ENCODE measurements around the gene PRR19.
"Not testable (repeated sequence)": the region's sequence is repeated elsewhere in the genome, so short reads cannot be mapped to it uniquely, and the experiment has no call there.

The PRR19 gene

GRCh38 chr19:42266105-42266504 is 35.8 kb upstream of the PRR19 start:
- H3K9ac ChIP-seq (ENCODE audit: low read length in 2 of 2); H3K4me3 ChIP-seq (ENCODE audit: low read length in 2 of 2); H3K27ac ChIP-seq (ENCODE audit: low read length); H3K27me3 ChIP-seq (ENCODE audit: control insufficient read depth in 1 of 2, insufficient read depth in 2 of 2, low read length in 2 of 2); H3K9me3 ChIP-seq (ENCODE audit: control insufficient read depth in 2 of 2, low read length in 2 of 2); H3K36me3 ChIP-seq (ENCODE audit: control insufficient read depth in 2 of 2, insufficient read depth in 2 of 2, low read length in 2 of 2): not testable (repeated sequence)
- H3K4me1 ChIP-seq (ENCODE audit: control insufficient read depth, insufficient read depth, low read length), result peaks cover 21% of the 10 kb centered on the region

DNA sequence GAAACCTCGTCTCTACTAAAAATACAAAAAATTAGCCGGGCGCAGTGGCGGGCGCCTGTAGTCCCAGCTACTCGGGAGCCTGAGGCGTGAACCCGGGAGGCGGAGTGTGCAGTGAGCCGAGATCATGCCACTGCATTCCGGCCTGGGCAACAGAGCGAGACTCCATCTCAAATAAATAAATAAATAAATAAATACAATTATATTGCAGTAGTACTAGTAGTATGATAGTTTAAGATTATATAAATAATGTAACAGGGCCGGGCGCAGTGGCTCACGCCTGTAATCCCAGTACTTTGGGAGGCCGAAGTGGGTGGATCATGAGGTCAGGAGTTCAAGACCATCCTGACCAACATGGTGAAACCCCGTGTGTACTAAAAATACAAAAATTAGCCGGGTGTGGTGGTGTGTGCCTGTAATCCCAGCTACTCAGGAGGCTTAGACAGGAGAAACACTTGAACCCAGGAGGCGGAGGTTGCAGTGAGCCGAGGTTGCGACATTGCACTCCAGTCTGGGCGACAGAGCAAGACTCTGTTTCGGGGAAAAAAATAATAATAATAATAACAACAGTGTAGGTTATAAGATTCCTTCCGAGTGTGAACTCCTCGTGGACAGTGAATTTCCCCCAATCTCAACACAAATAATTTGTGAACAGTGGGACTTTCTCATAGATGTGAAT is 34.9 kb upstream of the PRR19 start:
- H3K27ac ChIP-seq (ENCODE audit: low read length); H3K4me3 ChIP-seq (ENCODE audit: low read length in 2 of 2); H3K36me3 ChIP-seq (ENCODE audit: control insufficient read depth in 2 of 2, insufficient read depth in 2 of 2, low read length in 2 of 2); H3K9me3 ChIP-seq (ENCODE audit: control insufficient read depth in 2 of 2, low read length in 2 of 2); H3K9ac ChIP-seq (ENCODE audit: low read length in 2 of 2); H3K27me3 ChIP-seq (ENCODE audit: control insufficient read depth in 1 of 2, insufficient read depth in 2 of 2, low read length in 2 of 2): not testable (repeated sequence)
- peaks cover 29% of the 10 kb centered on the region for H3K4me1 ChIP-seq (ENCODE audit: control insufficient read depth, insufficient read depth, low read length)

GRCh38 chr19:42267644-42268141 is 34.2 kb upstream of the PRR19 start:
- peak overlapping the region; percentile 79 to 91 for H3K9ac ChIP-seq (ENCODE audit: low read length in 2 of 2)
- no peaks in the 10 kb centered on the region for H3K36me3 ChIP-seq (ENCODE audit: control insufficient read depth in 2 of 2, insufficient read depth in 2 of 2, low read length in 2 of 2)
- H3K4me1 ChIP-seq (ENCODE audit: control insufficient read depth, insufficient read depth, low read length), result peaks cover 29% of the 10 kb centered on the region
- H3K4me3 ChIP-seq (ENCODE audit: low read length in 2 of 2), result peak overlapping the region; percentile 75 to 91
- no peaks in the 10 kb centered on the region for H3K9me3 ChIP-seq (ENCODE audit: control insufficient read depth in 2 of 2, low read length in 2 of 2)
- peak overlapping the region; percentile 98 for H3K27ac ChIP-seq (ENCODE audit: low read length)
- H3K27me3 ChIP-seq (ENCODE audit: control insufficient read depth in 1 of 2, insufficient read depth in 2 of 2, low read length in 2 of 2), result no peaks in the 10 kb centered on the region

- Histone ChIP-seq H3K36me3 (ENCODE audit: control insufficient read depth in 2 of 2, insufficient read depth in 2 of 2, low read length in 2 of 2) (peaks cover 0 to 1% of the 10 kb centered on the region in 2 donors), H3K9me3 (ENCODE audit: control insufficient read depth in 2 of 2, low read length in 2 of 2) (no peaks in the 10 kb centered on the region), H3K27ac (ENCODE audit: low read length) (peak overlapping the region; percentile 98), H3K4me3 (ENCODE audit: low read length in 2 of 2) (peak overlapping the region; percentile 75 to 91), H3K27me3 (ENCODE audit: control insufficient read depth in 1 of 2, insufficient read depth in 2 of 2, low read length in 2 of 2) (no peaks in the 10 kb centered on the region), H3K4me1 (ENCODE audit: control insufficient read depth, insufficient read depth, low read length) (peaks cover 29% of the 10 kb centered on the region), H3K9ac (ENCODE audit: low read length in 2 of 2) (peak overlapping the region; percentile 81 to 99)
Measured at GRCh38 chr19:42268142-42268703, 33.7 kb upstream of the PRR19 start.

DNA sequence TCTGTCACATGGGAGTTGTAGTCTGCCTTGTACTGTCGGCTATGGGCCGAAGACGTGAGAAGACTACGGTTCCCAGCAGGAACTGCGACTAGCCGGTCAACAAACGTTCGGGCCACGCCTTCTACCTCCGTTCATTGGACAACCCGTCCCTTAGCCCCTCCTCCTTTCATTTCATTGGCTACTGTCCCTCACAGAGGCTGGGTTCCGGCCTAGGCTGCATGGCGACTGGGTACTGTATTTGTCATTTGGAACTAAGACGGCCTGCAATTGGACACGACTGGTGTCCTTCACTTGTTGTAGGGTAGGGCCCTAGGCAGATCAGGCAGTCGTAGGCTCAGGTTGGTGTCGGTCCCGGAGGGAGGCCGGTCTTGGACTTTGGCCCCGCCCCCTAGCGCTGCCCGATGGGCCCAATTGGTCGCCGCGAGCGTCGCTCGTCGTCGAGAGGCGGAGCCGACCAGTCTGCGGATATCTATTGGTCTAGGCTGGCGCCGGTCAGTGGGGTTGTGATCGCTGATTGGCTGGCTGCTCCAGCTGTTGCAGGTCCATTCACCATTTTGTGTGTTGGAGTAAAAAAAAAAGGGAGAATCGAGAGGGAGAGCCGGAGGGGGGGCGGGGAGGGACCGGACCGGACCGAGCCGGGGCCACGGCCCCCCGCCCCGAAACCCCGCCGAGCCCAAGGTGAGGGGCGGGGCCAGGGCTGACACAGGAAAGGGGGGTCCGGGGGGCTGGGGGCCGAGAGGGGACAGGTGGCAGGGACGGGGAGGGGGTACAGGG is 33.0 kb upstream of the PRR19 start, which contains the start of gene CIC:
CIC (plus strand) TSS at position 549 of the 774 bp plus-strand sequence. CDS start 2,532 bp downstream, outside the sequence.
- Histone ChIP-seq H3K4me1 (ENCODE audit: control insufficient read depth, insufficient read depth, low read length) (peaks cover 29% of the 10 kb centered on the region), H3K9ac (ENCODE audit: low read length in 2 of 2) (peak within 1 kb of the TSS; percentile 96 to 99), H3K27me3 (ENCODE audit: control insufficient read depth in 1 of 2, insufficient read depth in 2 of 2, low read length in 2 of 2) (no peaks in the 10 kb centered on the region), H3K27ac (ENCODE audit: low read length) (peak within 1 kb of the TSS; percentile 98), H3K36me3 (ENCODE audit: control insufficient read depth in 2 of 2, insufficient read depth in 2 of 2, low read length in 2 of 2) (peaks cover 2 to 7% of the 10 kb centered on the region in 2 donors), H3K9me3 (ENCODE audit: control insufficient read depth in 2 of 2, low read length in 2 of 2) (no peaks in the 10 kb centered on the region), H3K4me3 (ENCODE audit: low read length in 2 of 2) (peak within 1 kb of the TSS; percentile 91)

DNA sequence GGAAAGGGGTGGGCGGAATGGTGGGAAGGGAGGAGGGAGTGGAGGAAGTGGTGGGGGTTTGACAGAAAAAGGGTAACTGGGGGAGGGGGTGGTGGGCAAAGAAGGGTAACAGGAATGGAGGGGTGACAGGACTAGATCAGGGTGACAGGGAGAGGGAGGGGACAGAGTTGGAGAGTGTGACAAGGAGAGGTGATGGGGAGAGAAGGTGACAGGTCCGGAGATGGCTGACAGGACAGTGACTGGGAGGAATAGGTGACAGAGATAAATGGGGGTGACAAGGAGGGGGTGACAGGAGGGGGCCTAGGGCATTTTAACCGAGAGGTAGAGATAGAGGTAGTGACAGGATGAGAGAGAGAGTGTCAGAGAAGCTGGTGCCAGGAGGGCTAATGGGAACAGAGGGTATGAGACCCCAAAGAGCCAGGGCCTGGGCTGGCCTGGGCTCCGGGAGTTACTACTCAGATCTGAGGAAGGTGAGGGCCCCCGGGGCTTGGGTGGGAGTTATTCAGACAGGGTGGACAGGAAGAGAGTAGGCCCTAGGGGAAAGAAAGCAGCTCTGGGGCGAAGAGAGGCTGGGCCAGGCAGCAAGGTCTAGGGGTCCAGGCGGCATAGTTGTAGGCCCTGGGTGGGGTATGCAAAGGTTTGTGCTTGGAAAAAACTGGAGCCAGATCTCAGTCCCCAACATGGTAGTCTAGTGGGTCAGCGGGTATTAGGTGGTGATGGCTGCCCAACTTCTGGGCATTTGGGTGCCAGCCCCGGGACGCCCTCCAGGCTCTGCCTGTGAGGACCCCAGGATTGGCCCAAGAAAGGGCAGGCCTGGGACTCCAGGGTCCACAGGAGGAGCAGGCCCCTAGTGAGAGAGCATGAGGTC is 32.2 kb upstream of the PRR19 start:
- Histone ChIP-seq H3K4me1 (ENCODE audit: control insufficient read depth, insufficient read depth, low read length) (peaks cover 34% of the 10 kb centered on the region), H3K27ac (ENCODE audit: low read length) (peak overlapping the region; percentile 98)

DNA sequence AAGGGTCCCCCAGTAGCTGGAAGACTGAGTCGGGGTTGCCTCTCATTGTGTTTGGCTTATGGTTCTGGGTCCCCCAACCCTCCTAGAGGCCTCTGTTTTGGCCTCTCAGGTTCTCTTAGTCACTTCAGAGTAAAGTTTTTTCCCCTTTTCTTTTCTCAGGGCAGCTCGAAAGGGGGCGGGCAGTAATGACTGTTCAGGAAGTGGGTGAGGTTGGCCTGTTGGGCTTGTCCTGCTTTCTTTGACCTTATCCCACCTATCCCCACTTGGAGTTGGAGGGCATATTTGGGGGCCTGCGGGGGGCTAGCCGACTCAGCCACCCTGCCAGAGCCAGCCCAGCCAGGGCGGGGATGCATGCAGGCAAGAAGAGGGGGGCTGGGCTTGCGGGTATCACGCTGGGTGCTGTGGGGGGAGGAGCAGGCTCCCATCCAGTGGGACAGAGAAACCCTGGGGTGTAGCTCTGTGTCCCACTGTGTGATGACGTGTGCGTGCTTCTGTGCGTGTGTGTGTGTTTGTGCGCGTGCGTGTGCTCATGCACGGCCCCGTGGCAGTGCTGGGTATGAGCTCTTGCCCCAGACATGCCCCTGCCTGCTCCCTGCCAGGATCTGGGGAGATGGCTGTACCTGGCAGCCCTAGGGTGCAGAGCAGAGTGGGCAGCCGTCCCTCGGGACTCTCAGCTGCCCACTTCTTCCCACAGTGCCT is 31.4 kb upstream of the PRR19 start:
- Histone ChIP-seq H3K4me3 (ENCODE audit: low read length in 2 of 2) (peak overlapping the region; percentile 87 to 91), H3K36me3 (ENCODE audit: control insufficient read depth in 2 of 2, insufficient read depth in 2 of 2, low read length in 2 of 2) (peaks cover 9 to 19% of the 10 kb centered on the region in 2 donors), H3K27ac (ENCODE audit: low read length) (peak overlapping the region; percentile 98), H3K4me1 (ENCODE audit: control insufficient read depth, insufficient read depth, low read length) (peaks cover 41% of the 10 kb centered on the region), H3K9me3 (ENCODE audit: control insufficient read depth in 2 of 2, low read length in 2 of 2) (no peaks in the 10 kb centered on the region), H3K27me3 (ENCODE audit: control insufficient read depth in 1 of 2, insufficient read depth in 2 of 2, low read length in 2 of 2) (no peaks in the 10 kb centered on the region), H3K9ac (ENCODE audit: low read length in 2 of 2) (peak overlapping the region; percentile 91 to 96)

More for the DNA sequence above, 32.2 kb upstream of the PRR19 start:
- Histone ChIP-seq H3K9ac (ENCODE audit: low read length in 2 of 2) (peak overlapping the region; percentile 91 to 96), H3K9me3 (ENCODE audit: control insufficient read depth in 2 of 2, low read length in 2 of 2) (no peaks in the 10 kb centered on the region), H3K27me3 (ENCODE audit: control insufficient read depth in 1 of 2, insufficient read depth in 2 of 2, low read length in 2 of 2) (no peaks in the 10 kb centered on the region), H3K4me3 (ENCODE audit: low read length in 2 of 2) (peak overlapping the region; percentile 87 to 91), H3K36me3 (ENCODE audit: control insufficient read depth in 2 of 2, insufficient read depth in 2 of 2, low read length in 2 of 2) (peaks cover 8 to 14% of the 10 kb centered on the region in 2 donors)

- peaks cover 44% of the 10 kb centered on the region for H3K4me1 ChIP-seq (ENCODE audit: control insufficient read depth, insufficient read depth, low read length)
- peaks cover 9 to 19% of the 10 kb centered on the region in 2 donors for H3K36me3 ChIP-seq (ENCODE audit: control insufficient read depth in 2 of 2, insufficient read depth in 2 of 2, low read length in 2 of 2)
Measured at GRCh38 chr19:42271045-42271419, 30.9 kb upstream of the PRR19 start.

DNA sequence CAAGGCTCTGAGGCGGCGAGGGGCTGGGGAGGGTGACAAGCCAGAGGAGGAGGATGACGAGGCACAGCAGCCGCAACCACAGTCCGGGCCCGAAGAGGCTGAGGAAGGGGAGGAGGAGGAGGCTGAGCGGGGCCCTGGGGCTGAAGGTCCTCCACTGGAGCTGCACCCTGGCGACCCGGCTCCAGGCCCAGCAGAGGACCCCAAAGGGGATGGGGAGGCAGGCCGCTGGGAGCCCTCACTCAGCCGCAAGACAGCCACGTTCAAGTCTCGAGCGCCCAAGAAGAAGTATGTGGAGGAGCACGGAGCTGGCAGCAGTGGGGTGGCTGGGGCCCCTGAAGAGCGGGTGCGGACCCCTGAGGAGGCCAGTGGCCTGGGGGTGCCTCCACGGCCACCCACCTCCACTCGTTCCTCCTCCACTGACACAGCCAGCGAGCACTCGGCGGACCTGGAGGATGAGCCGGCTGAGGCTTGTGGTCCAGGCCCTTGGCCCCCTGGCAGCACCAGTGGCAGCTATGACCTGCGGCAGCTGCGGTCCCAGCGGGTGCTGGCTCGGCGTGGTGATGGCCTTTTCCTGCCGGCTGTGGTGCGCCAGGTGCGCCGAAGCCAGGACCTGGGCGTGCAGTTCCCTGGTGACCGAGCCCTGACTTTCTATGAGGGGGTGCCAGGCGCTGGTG is 29.9 kb upstream of the PRR19 start:
- Histone ChIP-seq H3K4me1 (ENCODE audit: control insufficient read depth, insufficient read depth, low read length) (peaks cover 53% of the 10 kb centered on the region), H3K9ac (ENCODE audit: low read length in 2 of 2) (no peak overlapping the region), H3K9me3 (ENCODE audit: control insufficient read depth in 2 of 2, low read length in 2 of 2) (no peaks in the 10 kb centered on the region), H3K27me3 (ENCODE audit: control insufficient read depth in 1 of 2, insufficient read depth in 2 of 2, low read length in 2 of 2) (no peaks in the 10 kb centered on the region), H3K4me3 (ENCODE audit: low read length in 2 of 2) (no peak overlapping the region), H3K36me3 (ENCODE audit: control insufficient read depth in 2 of 2, insufficient read depth in 2 of 2, low read length in 2 of 2) (peaks cover 9 to 19% of the 10 kb centered on the region in 2 donors), H3K27ac (ENCODE audit: low read length) (peak overlapping the region; percentile 18)

More at GRCh38 chr19:42271045-42271419, 30.9 kb upstream of the PRR19 start:
- H3K9ac ChIP-seq (ENCODE audit: low read length in 2 of 2), result peak overlapping the region; percentile 36 to 96
- no peaks in the 10 kb centered on the region for H3K27me3 ChIP-seq (ENCODE audit: control insufficient read depth in 1 of 2, insufficient read depth in 2 of 2, low read length in 2 of 2)
- H3K27ac ChIP-seq (ENCODE audit: low read length), result peak overlapping the region; percentile 98
- no peaks in the 10 kb centered on the region for H3K9me3 ChIP-seq (ENCODE audit: control insufficient read depth in 2 of 2, low read length in 2 of 2)
- H3K4me3 ChIP-seq (ENCODE audit: low read length in 2 of 2), result peak overlapping the region in 1 of 2 donors; percentile 87

All from stomach smooth muscle (tissue), 2 donors.